AML-193 (cell line): ENCODE data around the gene EN2.
A peak's percentile ranks its signal among the peaks of the same experiment; 100 is the strongest.

Source experiments
- DNase-seq, 2 experiments: peaks; one replicate each; lab custom pipeline; 2025; lab: John Stamatoyannopoulos, UW

Gene EN2

DNA sequence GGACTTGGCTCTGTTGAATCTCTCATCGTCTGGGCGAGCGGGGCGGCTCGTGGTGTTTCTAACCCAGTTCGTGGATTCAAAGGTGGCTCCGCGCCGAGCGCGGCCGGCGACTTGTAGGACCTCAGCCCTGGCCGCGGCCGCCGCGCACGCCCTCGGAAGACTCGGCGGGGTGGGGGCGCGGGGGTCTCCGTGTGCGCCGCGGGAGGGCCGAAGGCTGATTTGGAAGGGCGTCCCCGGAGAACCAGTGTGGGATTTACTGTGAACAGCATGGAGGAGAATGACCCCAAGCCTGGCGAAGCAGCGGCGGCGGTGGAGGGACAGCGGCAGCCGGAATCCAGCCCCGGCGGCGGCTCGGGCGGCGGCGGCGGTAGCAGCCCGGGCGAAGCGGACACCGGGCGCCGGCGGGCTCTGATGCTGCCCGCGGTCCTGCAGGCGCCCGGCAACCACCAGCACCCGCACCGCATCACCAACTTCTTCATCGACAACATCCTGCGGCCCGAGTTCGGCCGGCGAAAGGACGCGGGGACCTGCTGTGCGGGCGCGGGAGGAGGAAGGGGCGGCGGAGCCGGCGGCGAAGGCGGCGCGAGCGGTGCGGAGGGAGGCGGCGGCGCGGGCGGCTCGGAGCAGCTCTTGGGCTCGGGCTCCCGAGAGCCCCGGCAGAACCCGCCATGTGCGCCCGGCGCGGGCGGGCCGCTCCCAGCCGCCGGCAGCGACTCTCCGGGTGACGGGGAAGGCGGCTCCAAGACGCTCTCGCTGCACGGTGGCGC is at the start of gene EN2:
EN2 (plus strand) TSS at position 19 of the 767 bp plus-strand sequence; CDS start at position 268, 249 bp downstream.
- DNase-seq: no peak

DNA sequence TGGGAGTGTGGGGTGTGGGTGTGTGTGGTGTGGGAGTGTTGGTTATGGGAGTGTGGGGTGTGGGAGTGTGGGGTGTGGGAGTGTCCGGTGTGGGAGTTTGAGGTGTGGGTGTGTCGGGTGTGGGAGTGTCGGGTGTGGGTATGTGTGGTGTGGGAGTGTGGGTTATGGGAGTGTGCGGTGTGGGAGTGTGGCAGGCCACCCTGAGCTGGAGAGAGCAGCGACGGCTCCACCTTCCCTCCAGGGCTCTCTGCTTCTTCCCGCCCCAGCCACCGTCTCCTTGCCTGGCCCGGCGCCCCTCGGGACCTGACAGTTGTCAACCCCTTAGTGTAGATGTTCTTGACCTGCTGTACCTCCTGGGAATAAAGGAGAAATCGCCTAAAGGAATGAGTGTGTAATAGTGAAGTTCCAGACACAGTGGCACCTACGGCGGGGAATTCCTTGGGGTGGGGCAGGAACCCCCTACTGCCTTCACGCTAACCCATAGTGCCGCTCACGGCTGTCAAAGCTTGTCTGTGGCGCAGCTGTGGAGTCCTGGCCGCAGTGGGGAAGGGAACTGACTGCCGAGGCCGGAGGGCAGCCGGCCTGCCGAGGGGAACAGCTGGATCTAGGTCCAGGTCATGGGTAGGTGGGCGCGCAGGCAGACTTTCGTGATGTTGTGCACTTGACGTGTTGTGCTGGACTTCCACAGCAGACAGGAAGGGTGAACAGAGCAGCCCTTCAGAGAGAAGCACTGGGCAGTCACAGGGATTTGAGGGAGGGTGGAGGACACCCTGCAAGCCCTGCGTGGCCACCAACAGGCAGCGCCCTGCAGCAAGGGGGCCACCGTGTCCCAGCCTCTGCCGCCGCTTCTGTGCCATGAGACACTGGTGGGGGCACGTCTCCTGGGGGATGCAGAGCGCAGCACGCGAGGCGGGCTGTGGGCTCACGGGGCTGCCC is 49.0 kb upstream of the EN2 start:
- no peak for DNase-seq

DNA sequence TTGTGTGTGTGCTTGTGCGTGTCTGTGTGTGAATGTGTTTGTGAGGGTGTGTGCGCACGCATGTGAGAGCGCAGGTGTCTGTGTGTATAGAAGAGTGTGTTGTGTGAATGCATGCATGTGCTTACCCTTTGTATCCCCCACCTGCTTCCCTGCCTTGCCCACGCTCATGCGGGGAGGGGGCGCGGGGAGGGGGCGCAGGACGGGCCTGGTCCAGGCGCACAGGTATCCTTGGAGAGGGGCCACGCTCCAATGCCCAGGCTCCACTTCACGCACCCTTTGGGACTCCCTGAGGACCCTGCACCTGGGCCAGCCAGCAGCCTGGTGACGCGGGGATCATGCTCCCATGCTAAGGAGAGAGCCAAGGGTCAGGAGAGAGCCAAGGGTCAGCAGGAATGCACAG is 47.9 kb upstream of the EN2 start:
- no peak for DNase-seq

DNA sequence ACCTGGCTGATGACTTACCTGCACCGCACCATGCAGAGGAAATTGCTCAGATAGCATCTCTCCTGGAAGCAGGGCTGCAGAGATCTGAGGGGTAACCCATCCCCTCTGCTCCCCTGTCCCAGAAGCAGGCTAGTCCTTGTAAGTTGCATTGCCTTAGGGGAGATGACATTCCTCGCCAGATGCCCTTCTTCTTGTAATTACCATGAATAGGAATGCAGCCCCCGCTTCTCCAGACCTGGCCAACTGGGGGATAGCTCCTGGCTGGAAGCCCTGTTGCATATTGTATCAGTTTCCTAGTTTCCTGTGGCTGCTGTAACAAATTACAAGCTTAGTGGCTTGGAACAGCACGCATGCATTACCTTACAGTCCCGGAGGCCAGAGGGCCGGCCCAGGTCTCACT is 47.5 kb upstream of the EN2 start:
- DNase-seq: no peak

DNA sequence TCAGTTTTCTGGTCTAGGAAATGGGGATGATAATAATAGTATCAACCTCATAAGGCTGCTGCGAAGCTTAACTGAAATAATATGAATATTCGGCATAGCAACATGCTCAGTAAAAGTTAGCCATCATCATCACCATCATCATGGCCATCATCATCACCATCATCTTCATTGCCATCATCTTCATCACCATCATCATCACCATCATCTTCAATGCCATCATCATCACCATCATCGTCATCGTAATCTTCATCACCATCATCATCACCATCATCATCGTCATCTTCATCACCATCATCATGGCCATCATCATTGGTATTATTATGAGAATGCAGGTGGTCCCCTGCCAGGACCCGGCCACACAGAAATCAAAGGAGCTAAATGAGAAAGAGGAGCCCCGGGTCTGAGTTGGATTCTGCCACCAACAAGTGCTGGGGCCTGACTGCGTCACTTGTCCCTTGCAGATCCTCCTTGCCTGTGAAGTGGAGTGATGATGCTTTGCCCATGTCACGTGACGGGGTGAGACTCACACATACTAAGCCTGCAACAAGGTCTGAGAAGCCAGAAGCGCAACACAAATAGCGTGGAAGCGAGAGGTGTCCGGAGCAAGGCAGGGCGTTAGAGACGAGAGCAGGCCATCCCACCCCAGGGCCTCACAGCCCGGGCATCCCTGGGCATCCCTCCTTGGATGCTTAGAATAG is 46.1 kb upstream of the EN2 start:
- DNase-seq: no peak

DNA sequence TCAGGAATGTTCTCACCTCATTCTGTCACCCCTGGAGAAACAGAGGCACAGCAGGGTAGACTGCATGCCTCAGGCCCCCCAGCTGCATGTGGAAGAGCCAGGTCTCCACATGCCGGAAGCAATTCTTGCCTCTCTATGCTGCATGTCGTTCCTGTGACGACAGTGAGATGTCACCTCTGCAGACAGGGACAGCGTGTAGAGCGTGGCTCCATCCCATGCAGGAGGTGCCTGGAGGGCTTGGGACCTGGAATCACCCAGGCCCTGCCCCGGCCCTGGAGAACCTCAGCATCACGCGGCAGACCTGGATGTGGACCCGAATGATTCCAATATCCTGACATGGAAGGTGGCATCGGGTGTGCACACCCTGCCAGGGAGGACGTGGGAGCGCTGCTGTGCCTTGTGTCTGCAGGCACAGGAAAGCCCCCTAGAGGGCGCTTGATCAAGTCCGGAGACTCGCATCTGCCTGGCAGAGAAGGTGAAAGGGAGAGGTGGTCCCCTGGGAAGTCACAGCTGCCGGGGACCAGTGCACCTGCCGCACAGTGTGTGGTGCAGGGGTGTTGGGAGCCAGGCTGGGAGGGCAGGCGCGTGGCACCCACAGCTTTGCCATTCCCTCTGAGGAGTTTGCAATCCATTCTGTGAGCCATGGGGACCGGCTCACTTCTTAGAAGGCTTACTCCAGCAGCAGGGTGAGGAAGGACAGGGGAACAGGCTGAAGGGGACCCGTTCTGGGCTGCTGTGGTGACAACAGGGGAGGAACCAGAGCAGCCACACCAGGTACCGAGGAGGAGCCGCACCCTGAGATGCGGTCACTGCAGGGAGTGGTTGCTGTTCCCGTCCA is 45.3 kb upstream of the EN2 start:
- peak; percentile 27 to 28 for DNase-seq

DNA sequence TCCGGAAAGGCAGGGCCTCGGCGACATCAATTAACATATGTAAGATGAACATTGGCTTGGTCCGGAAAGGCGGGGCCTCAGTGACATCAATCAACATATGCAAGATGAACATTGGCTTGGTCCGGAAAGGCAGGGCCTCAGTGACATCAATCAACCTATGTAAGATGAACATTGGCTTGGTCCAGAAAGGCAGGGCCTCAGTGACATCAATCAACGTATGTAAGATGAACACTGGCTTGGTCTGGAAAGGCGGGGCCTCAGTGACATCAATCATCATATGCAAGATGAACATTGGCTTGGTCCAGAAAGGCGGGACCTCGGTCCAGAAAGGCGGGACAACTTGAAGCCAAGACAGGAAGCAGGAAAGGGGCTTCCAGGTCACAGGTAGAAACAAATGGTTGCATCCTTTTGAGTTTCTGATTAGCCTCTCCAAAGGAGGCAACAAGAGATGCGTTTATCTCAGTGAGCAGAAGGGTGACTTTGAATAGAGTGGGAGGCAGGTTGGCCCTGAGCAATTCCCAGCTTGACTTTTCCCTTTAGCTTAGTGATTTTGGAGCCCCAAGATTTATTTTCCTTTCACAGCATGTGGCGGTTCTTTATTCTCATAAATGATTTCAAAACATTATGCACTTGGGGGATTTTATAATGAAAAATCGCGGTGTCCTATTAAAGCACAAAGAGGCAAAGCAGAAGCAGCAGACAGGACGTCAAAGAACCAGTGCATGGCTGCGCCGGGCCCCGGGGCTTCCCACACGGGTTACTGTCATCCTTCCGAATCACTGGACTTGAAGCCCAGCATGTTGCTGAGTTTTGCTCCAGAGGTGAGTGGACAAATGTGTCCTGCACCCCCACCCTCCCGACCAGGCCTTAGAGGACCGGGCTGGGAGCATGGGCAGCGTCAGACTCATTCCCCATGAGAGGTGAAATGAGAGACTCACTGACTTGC is 43.1 kb upstream of the EN2 start:
- DNase-seq: no peak

DNA sequence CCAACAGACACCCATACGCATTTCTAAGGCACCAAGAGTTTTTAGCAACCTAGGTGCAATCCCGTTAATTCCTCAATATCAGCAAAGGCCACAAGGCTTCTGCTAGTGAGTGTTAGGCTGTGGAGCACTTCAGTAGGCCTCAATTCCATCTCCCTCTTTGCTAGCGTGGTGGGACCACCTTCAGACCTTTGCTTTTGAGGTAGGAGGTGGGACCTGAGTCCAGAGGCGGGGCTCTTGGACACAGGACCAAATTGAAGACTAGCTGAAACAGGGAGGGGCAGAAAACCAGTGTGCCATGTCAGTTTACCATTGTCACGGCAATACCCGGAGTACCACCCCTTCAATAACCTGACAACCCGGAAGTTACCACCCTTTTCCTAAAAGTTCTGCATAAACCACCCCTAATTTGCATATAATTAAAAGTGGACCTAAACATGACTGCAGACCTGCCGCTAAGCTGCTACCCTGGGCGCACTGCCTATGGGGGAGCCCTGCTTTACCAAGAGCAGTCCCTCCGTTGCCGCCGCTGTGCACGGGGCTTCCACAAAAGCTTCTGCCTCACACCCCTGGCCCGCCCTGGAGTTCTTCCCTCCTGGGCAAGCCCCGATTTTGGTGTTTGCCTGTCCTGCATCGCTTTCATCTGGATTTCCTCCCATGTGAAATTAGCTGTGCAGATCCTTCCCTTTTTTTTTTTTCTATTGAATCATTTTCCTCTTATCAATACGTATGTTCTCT is 41.1 kb upstream of the EN2 start:
- DNase-seq: no peak

DNA sequence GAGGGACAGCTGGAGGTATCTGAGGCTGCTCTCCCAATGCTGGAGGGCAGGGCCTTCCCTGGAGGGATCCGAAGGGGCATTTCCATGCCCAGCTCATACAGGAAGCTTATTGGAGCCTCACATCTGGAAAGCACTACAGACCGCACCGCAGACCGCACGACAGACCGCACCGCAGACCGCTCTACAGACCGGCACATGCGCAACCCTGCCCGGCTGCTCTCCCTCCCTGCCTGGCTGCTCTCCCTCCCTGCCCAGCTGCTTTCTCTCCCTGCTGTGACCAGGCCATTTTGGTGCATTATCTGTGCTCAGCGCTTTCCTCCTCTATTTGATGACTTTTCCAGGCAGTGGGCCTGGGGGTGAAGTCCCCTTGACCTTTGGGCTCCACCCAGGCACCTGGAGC is 39.6 kb upstream of the EN2 start:
- no peak for DNase-seq

DNA sequence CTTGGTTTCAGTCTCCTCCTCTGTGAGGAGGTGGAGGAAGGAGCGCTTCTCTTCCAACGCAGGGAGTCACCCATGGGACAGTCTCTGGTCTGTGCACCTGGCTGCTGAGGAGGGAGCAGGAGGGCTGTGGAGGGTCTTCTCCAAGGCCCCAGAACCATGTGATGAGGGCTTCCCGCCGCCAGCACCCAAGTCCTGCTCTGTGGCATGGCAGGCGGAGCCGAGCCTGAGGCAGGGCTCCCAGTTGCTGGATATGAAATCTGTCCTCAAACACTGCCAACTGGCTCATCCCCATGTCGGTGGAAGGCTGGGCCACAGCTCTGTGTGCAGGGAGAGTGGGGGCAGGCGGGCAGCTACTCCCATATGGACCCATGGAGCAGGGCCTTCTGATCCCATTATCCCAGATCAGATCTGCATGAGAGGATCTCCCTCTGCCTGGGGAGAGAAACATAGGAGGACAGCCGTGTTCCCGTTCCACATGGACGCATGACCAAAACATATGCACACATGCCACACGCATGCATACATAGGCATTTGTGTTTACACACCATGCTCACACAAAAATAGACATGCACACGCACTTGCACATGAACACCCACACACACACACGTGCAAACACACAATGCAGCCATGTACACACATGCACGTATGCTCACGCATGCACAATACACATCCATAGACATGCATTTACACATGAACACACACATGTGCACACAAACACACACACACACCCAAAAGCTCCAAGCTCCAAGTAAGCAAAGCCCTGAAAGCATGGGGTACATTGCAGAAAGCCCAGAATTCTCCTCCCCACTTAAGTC is 38.8 kb upstream of the EN2 start:
- DNase-seq: no peak

DNA sequence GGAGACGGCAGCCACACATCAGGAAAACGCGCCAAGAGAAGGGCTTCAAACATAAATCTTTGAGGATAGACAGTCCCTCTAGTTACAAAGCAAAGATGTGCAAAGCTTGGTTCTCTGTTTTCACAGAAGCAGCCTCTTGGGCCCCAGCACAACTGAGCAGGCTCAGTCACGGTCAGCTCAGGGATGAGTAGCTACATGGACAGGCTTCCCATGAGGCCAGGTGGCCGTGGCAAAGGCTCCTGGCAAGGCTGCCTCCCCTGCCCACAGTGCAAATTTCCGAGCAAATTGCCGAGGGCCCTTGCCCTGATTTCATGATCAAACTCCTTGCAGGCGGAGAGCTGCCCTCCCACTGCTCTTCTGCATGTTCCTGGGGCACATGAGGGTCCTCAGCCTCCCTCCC is 37.8 kb upstream of the EN2 start:
- no peak for DNase-seq

DNA sequence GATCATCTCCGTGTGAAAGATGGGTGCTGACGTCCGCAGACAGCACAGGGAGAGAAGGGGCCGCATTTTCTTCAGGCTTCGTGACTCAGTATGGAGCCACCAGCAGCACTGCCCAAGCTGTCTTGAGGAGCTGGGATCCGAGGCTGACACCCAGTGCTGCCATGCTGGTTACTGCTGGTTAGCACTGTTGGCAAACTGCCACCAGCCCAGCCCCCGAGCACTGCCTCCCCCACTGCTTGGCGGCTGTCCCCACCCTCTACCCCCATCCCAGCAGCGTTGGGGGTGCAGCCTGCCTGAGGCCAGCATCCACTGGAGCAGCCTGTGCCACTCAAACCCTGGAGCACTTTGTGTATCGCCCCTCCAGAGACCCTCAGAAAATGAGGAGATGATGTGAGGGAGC is 35.8 kb upstream of the EN2 start:
- DNase-seq: no peak

DNA sequence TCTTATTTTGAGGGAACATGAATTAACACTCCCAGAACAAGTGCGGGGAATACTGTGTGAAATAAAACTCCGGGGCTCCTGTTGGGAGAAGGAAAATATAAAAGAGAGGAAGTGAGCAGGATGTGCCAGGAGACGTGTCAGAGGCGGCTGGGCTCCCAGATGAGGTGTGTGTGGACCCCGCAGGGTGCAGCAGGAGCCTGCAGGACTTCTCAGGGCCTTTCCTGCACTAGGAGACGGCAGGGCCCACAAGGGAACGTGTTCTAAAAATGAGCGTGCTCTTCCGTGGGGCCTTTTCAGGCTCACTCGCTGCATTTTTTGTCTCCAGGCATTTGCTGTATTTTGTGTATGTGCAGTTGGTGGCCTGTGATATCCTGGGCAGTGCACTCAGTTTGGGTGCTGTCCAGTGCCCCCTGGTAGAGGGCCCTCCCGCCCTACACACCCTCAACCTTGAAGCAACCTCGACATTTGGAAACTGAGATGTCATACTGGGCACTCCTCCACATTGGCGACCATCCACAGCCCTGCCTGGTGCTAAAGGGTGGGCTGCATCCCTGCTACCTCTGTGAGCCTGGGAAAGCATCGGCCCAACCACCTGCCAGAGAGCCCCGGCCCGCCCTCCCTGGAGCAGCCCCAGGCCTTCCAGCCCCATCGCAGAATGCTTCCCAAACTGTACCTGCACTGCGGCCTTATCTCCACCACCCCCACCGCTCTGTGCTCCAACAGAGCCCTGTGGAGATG is 35.2 kb upstream of the EN2 start:
- no peak for DNase-seq

DNA sequence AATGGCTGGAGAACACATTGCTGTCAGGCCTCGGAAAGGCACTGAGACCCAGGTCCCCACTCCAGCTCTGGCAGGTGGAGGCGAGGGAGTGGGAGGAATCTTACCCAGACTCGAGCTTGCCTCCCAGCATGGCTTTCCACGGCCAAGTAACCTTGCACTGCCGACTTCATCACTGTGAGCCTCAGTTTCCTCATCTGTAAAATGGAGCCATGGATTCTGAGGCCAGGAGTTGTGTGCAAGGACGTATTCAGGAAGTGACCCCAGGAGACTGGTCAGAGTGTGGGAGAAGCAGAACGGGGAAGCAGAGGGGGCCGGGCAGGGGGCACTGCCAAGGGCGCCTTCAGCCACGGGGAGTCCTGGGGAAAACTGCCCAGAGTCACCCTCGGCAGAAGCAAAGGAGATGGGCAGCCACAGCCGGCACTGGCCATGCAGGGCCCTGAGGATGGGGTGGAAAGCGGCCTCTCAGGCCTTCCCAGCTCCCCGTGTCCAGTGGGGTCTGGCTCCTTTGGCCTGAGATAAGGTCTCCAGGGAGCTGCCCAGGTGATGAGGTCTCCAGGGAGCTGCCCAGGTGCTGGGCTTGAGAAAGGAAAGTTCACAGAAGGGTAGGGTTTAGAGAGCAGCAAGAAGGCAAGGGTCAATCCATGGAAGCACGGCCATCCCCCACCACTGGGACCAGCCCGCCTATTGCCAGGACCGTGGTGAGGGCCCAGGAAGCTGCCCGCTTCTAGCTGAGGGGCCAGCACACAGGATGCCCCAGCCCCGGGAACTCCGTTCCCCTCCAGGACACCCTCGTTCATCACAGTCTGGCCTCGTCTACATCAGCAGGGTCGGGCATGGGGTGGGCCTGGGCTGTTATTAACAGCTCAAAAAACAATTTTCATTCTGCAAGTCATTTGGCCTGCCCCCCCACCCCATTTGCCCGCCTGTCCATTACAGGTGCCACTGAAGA is 34.3 kb upstream of the EN2 start:
- no peak for DNase-seq

DNA sequence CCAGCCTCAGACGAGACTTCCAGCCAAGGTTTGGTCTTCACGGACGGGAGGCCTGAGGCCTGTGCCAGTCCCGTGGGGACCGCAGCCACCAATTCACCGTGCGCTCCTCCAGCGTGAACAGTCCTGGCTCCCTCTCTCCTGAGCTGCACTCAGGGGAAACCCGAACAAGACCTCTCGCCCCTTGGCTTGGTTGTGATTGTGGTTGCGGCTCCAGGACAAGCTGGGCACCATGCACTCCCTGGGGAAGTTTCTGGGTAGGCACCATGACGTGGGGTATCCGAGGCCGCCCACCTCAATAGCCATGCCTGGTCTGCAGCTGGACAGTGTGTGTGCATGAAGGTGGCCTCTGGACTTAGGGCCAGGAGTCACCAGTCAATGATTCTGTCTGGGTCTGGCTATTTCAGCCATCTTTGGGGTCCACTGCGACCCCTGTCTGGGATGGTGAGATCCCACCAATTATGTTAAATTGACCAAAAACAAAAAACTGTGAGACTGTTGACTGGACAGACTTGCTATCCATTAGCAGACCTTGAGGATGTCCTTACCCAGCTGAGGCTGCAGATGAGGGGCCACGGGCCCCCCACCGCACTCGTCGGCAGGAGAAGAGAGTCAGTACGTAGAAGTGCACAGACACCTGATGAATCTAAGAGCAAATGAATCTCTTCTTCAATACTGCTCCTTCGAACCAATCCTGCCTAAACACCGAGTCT is 33.5 kb upstream of the EN2 start:
- DNase-seq: no peak

DNA sequence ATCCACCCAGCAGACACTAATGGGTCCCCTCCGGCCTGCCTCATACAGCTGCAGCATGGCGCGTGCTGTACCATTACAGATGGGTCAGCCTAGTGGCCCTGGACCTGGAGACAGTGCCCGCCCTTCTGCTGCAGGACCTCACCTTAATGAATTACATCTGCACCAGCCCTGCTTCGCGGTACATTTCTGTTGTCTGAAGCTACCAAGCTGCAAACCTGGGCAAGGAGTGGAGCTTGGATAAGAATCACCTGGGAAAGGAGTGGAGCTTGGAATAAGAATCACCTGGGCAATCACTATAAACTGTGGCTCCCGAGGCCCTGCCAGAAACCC is 33.0 kb upstream of the EN2 start:
- no peak for DNase-seq

DNA sequence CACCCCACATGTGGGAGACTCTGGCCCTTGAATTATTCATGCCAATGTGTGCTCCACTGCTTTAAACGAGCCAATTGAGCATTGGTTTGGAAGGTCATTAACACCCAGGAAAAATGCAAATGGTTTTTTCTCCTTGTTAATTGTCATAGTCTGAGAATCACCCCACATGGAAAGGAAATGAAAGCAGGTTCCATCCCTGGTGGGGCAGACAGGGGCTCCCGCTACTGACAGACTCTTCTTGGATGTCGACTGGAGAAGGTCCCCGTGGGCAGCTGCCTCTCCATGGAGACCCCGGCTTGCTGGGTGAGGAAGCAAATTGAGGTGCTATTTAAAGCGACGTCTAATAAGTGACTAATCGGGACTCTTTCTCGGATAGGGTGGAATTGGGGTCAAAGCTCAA is 32.0 kb upstream of the EN2 start:
- DNase-seq: no peak
